ENCODE results near the gene MIER2.

- TF ChIP-seq, protein P1, sequence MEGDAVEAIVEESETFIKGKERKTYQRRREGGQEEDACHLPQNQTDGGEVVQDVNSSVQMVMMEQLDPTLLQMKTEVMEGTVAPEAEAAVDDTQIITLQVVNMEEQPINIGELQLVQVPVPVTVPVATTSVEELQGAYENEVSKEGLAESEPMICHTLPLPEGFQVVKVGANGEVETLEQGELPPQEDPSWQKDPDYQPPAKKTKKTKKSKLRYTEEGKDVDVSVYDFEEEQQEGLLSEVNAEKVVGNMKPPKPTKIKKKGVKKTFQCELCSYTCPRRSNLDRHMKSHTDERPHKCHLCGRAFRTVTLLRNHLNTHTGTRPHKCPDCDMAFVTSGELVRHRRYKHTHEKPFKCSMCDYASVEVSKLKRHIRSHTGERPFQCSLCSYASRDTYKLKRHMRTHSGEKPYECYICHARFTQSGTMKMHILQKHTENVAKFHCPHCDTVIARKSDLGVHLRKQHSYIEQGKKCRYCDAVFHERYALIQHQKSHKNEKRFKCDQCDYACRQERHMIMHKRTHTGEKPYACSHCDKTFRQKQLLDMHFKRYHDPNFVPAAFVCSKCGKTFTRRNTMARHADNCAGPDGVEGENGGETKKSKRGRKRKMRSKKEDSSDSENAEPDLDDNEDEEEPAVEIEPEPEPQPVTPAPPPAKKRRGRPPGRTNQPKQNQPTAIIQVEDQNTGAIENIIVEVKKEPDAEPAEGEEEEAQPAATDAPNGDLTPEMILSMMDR (IDR thresholded peaks at IDR 0.05), result no peak
- TF ChIP-seq POLR2AphosphoS5 (IDR thresholded peaks at IDR 0.05) (no peak), EP300 (IDR thresholded peaks at IDR 0.05) (no peak), POLR2A (IDR thresholded peaks at IDR 0.05; ENCODE audit: low read depth) (no peak)
These were observed 40.2 kb upstream of the MIER2 start for GRCh38 chr19:384799-385169.
